GM19452 (cell line): ENCODE measurements around the gene RNLS.

Source experiments
- ATAC-seq: cut with Tn5 transposase; IDR thresholded peaks from one replicate; pipeline ENCODE4 v1.9.1; 2021; ENCODE audit not compliant: unreplicated experiment

Gene RNLS

GRCh38 chr10:88437411-88437810 is 145.7 kb downstream of the RNLS start:
- no peak for ATAC-seq

GRCh38 chr10:88433565-88434186 is 149.4 kb downstream of the RNLS start:
- no peak for ATAC-seq

GRCh38 chr10:88431103-88431502 is 152.0 kb downstream of the RNLS start:
- no peak for ATAC-seq

GRCh38 chr10:88428976-88429375 is 154.1 kb downstream of the RNLS start:
- no peak for ATAC-seq

GRCh38 chr10:88428442-88428841 is 154.7 kb downstream of the RNLS start:
- ATAC-seq: no peak

GRCh38 chr10:88427024-88427423 is 156.1 kb downstream of the RNLS start:
- no peak for ATAC-seq

- no peak for ATAC-seq
These were observed 158.2 kb downstream of the RNLS start for GRCh38 chr10:88424881-88425280.

GRCh38 chr10:88423732-88424131 is 159.4 kb downstream of the RNLS start:
- no peak for ATAC-seq

- ATAC-seq: no peak
These were observed 161.5 kb downstream of the RNLS start for GRCh38 chr10:88421590-88421989.

GRCh38 chr10:88418871-88419270 is 164.2 kb downstream of the RNLS start:
- no peak for ATAC-seq

GRCh38 chr10:88417387-88418030 is 165.6 kb downstream of the RNLS start:
- no peak for ATAC-seq

- no peak for ATAC-seq
These were observed 166.3 kb downstream of the RNLS start for GRCh38 chr10:88416801-88417200.

- ATAC-seq: no peak
These were observed 167.5 kb downstream of the RNLS start for GRCh38 chr10:88415533-88416130.

- ATAC-seq: no peak
These were observed 169.7 kb downstream of the RNLS start for GRCh38 chr10:88413412-88413811.

GRCh38 chr10:88411772-88412349 is 171.3 kb downstream of the RNLS start:
- ATAC-seq: no peak

GRCh38 chr10:88409824-88410223 is 173.3 kb downstream of the RNLS start:
- ATAC-seq: no peak

- ATAC-seq: no peak
These were observed 173.9 kb downstream of the RNLS start for GRCh38 chr10:88409236-88409635.

GRCh38 chr10:88408096-88408495 is 175.0 kb downstream of the RNLS start:
- no peak for ATAC-seq

- no peak for ATAC-seq
These were observed 179.0 kb downstream of the RNLS start for GRCh38 chr10:88404133-88404532.

GRCh38 chr10:88401671-88402347 is 181.3 kb downstream of the RNLS start:
- no peak for ATAC-seq

- ATAC-seq: no peak
These were observed 183.9 kb downstream of the RNLS start for GRCh38 chr10:88399240-88399639.

GRCh38 chr10:88395677-88396076 is 187.4 kb downstream of the RNLS start:
- no peak for ATAC-seq
